Transverse colon (tissue), 4 donors: Measurements from ENCODE around the gene SMAD5. TPM values are rescaled to one million over a fixed set of nuclear protein-coding genes. Genes with fewer than 3 reads are reported as not detected.

Experiments used
- DNase-seq: peaks from one replicate; pipeline ENCODE4 v3.0.0-alpha.2; 2019
- H3K27ac ChIP-seq, 4 donors: fragments of 200-600 bp; sonication (generic); 2 replicates each; pipeline ENCODE4 v1.5.1; 2016 to 2018; ENCODE audit warnings: inconsistent platforms in 4 of 4
- H3K27me3 ChIP-seq: fragments of 200-600 bp; sonication (generic); 2 replicates; pipeline ENCODE4 v1.5.1; 2017; ENCODE audit warnings: inconsistent platforms
- H3K36me3 ChIP-seq, 4 donors: fragments of 200-600 bp; sonication (generic); 2 replicates each; pipeline ENCODE4 v1.5.1; 2017 to 2019; ENCODE audit warnings: inconsistent platforms in 4 of 4
- H3K4me1 ChIP-seq, 4 donors: fragments of 200-600 bp; sonication (generic); 2 replicates each; pipeline ENCODE4 v1.5.1; 2017 to 2020; ENCODE audit warnings: inconsistent platforms in 4 of 4
- H3K4me3 ChIP-seq, 4 donors: fragments of 200-600 bp; sonication (generic); 1 replicate in 1 of 4; 2 replicates in 3 of 4; pipeline versions ENCODE4 v1.5.1 to v1.6.1; 2017 to 2019; ENCODE audit warnings: inconsistent platforms in 4 of 4
- H3K9me3 ChIP-seq, 2 donors: fragments of 200-600 bp; sonication (generic); 2 replicates each; pipeline ENCODE4 v1.5.1; 2017 to 2019; ENCODE audit warnings: inconsistent platforms in 2 of 2
- CTCF ChIP-seq, 5 experiments: fragments of 200-600 bp in 3 of 5; fragments of 450-650 bp in 2 of 5; sonication (generic) in 3 of 5; IDR thresholded peaks; 1 replicate in 2 of 5; 2 replicates in 3 of 5; pipeline ENCODE4 v1.5.1; 2016 to 2017; ENCODE audit warnings: antibody characterized with exemption in 5 of 5, inconsistent platforms in 3 of 5, mild to moderate bottlenecking in 2 of 5, moderate library complexity in 1 of 5
- EP300 ChIP-seq: sonication (generic); formaldehyde crosslinking; IDR thresholded peaks from one replicate; pipeline ENCODE4 v1.6.1; 2017; ENCODE audit warnings: antibody characterized with exemption, low read depth
- POLR2A ChIP-seq: fragments of 450-650 bp; IDR thresholded peaks from one replicate; pipeline ENCODE4 v1.6.1; 2016; ENCODE audit warnings: antibody characterized with exemption, mild to moderate bottlenecking, moderate library complexity
- POLR2AphosphoS5 ChIP-seq, 3 donors: sonication (generic); formaldehyde crosslinking; IDR thresholded peaks; one replicate each; pipeline ENCODE4 v1.6.1; 2016; ENCODE audit warnings: antibody characterized with exemption in 3 of 3
- WGBS, 2 donors: methylation state at CpG; one replicate each; pipeline ENCODE4 v1.1.5; 2018; ENCODE audit warnings: low coverage in 1 of 2; 5-methylcytosine and 5-hydroxymethylcytosine counted together
- in situ Hi-C, 4 donors: fragments of 200-750 bp; cut with MboI; loops; one replicate each; pipeline versions ENCODE4 v1.15.0 to v1.15.1; 2017; ENCODE audit warnings: low sequenced_read_pairs in 3 of 4, low pct_ligation_motif_present in 1 of 4, low pct_unique_long_range_greater_than_20kb in 1 of 4
- intact Hi-C: fragments of 100-400 bp; cut with DNase I; formaldehyde crosslinking; loops from one replicate; pipeline ENCODE4 v1.15.1; 2023; ENCODE audit warnings: low total_unique reads
- total RNA-seq, 4 donors: library from RNA; depleted of rRNA; stranded (reverse); fragments of >200 nt; gene quantifications; one replicate each; pipeline ENCODE4 v1.1.0, GENCODE V29; 2016

SMAD5 gene
- total RNA-seq, 4 donors from 2014 or later: 14.2 to 272 (median 32.7) TPM

- H3K27me3 ChIP-seq: no peaks in the 10 kb centered on the region
- peaks cover 14 to 74% (median 29%) of the 10 kb centered on the region in 4 donors for H3K4me1 ChIP-seq
- H3K27ac ChIP-seq: no peak overlapping the region
- intact Hi-C loops (no loop called here), in situ Hi-C loops (no loop called here)
- DNase-seq: no peak
- no peaks in the 10 kb centered on the region for H3K9me3 ChIP-seq
- H3K36me3 ChIP-seq: no peaks in the 10 kb centered on the region
- H3K4me3 ChIP-seq: no peak overlapping the region
- TF ChIP-seq CTCF (IDR thresholded peaks at IDR 0.05) (no peak), EP300 (no peak), POLR2AphosphoS5 (IDR thresholded peaks at IDR 0.05) (no peak), POLR2A (no peak)
These were observed 8.9 kb downstream of the SMAD5 start for GRCh38 chr5:136141561-136141960.

- Histone ChIP-seq H3K4me1 (peaks cover 9 to 76% (median 28%) of the 10 kb centered on the region in 4 donors), H3K27ac (no peak overlapping the region), H3K36me3 (no peaks in the 10 kb centered on the region), H3K27me3 (no peaks in the 10 kb centered on the region), H3K9me3 (no peaks in the 10 kb centered on the region), H3K4me3 (no peak overlapping the region)
- DNase-seq: no peak
- in situ Hi-C loops (no loop called here), intact Hi-C loops (no loop called here)
- 73 to 80% methylated on average over 5 to 6 of the region's 6 CpGs for WGBS, 2 donors
- TF ChIP-seq POLR2AphosphoS5 (IDR thresholded peaks at IDR 0.05) (no peak), EP300 (no peak), CTCF (IDR thresholded peaks at IDR 0.05) (no peak), POLR2A (no peak)
These were observed 10.7 kb downstream of the SMAD5 start for GRCh38 chr5:136143312-136143711.

GRCh38 chr5:136143763-136144162, 11.1 kb downstream of the SMAD5 start:
- intact Hi-C loops (no loop called here), in situ Hi-C loops (no loop called here)
- H3K4me1 ChIP-seq: peaks cover 8 to 75% (median 28%) of the 10 kb centered on the region in 4 donors
- no peak overlapping the region for H3K4me3 ChIP-seq
- no peaks in the 10 kb centered on the region for H3K27me3 ChIP-seq
- WGBS, 2 donors: 43 to 74% methylated on average over 1 to 3 of the region's 3 CpGs
- H3K27ac ChIP-seq: no peak overlapping the region
- H3K36me3 ChIP-seq: no peaks in the 10 kb centered on the region
- TF ChIP-seq POLR2AphosphoS5 (IDR thresholded peaks at IDR 0.05) (no peak), CTCF (IDR thresholded peaks at IDR 0.05) (no peak), EP300 (no peak), POLR2A (no peak)
- DNase-seq: no peak
- no peaks in the 10 kb centered on the region for H3K9me3 ChIP-seq

- WGBS, 2 donors: 53 to 60% methylated on average over 2 of the region's 2 CpGs
- peaks cover 8 to 81% (median 25%) of the 10 kb centered on the region in 4 donors for H3K4me1 ChIP-seq
- in situ Hi-C loops: no loop called here
These were observed 12.4 kb downstream of the SMAD5 start for GRCh38 chr5:136145030-136145429.

GRCh38 chr5:136146201-136146600, 13.6 kb downstream of the SMAD5 start:
- 75 to 76% methylated on average over 3 of the region's 3 CpGs for WGBS, 2 donors
- TF ChIP-seq POLR2AphosphoS5 (IDR thresholded peaks at IDR 0.05): no peak
- Histone ChIP-seq H3K4me3 (no peak overlapping the region), H3K27me3 (no peaks in the 10 kb centered on the region), H3K9me3 (no peaks in the 10 kb centered on the region), H3K27ac (no peak overlapping the region), H3K4me1 (peaks cover 8 to 74% (median 25%) of the 10 kb centered on the region in 4 donors), H3K36me3 (no peaks in the 10 kb centered on the region)
- intact Hi-C loops: no loop called here
- DNase-seq: no peak
- in situ Hi-C loops: no loop called here

More at GRCh38 chr5:136145030-136145429, 12.4 kb downstream of the SMAD5 start:
- Histone ChIP-seq H3K27me3 (no peaks in the 10 kb centered on the region), H3K36me3 (no peaks in the 10 kb centered on the region), H3K9me3 (no peaks in the 10 kb centered on the region), H3K4me3 (no peak overlapping the region), H3K27ac (no peak overlapping the region)
- DNase-seq: no peak
- TF ChIP-seq POLR2AphosphoS5 (IDR thresholded peaks at IDR 0.05) (no peak), EP300 (no peak), POLR2A (no peak)
- intact Hi-C loops: no loop called here
